HG03060 (cell line): Measurements from ENCODE around the gene FUCA2.
"Not testable (repeated sequence)": the region's sequence is repeated elsewhere in the genome, so short reads cannot be mapped to it uniquely, and the experiment has no call there.

ENCODE experiments used
- ATAC-seq: cut with Tn5 transposase; IDR thresholded peaks from one replicate; pipeline ENCODE4 v1.9.1; 2021; ENCODE audit warnings: low read depth, moderate number of reproducible peaks; ENCODE audit not compliant: unreplicated experiment

Gene FUCA2

DNA sequence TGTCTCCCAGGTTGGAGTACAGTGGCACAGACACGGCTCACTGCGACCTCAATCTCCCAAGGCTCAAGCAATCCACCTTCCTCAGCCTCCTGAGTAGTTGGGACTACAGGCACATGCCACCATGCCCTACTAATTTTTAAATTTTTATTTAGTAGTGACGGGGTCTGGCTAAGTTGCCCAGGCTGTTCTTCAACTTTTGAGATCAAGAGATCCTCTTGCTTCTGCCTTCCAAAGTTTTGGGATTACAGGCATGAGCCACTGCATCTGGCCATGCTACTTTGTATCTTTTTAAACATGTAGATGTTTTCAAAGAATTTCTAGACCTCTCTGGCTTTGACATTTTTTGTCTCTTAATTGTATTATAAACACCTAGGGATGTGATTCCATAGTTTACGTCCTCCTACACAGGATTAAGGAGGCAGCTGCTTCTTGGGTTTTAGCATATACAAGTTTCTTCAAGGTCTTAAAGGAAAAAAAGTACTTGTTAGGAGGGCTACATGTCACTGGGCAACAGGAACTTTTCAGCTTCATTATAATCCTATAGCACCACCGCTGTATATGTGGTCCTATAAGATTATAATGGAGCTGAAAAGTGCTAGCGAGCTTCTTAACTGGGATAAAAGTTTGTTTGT is 62.3 kb downstream of the FUCA2 start:
- ATAC-seq = no peak

DNA sequence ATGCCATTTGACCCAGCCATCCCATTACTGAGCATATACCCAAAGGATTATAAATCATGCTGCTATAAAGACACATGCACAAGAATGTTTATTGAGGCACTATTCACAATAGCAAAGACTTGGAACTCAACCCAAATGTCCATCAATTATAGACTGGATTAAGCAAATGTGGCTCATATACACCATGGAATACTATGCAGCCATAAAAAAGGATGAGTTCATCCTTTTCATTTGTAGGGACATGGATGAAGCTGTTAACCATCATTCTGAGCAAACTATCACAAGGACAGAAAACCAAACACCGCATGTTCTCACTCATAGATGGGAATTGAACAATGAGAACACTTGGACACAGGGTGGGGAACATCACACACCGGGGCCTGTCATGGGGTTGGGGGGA is 63.7 kb downstream of the FUCA2 start:
- not testable (repeated sequence) for ATAC-seq
